ENCODE data around the gene MEMO1.
"Not testable (repeated sequence)": the region's sequence is repeated elsewhere in the genome, so short reads cannot be mapped to it uniquely, and the experiment has no call there.

MEMO1 gene

GRCh38 chr2:32012872-32013271, 2.1 kb upstream of the MEMO1 start:
- no peak for TF ChIP-seq CTCF (conservative IDR thresholded peaks at IDR 0.05; ENCODE audit: low read depth, low read length)
- DNase-seq (ENCODE audit: low read depth) = no peak
- no peak overlapping the region for H3K4me3 ChIP-seq (ENCODE audit: low read length)

- H3K4me3 ChIP-seq (ENCODE audit: low read length) = peak overlapping the region; percentile 63
- no peak for DNase-seq (ENCODE audit: low read depth)
- TF ChIP-seq CTCF (conservative IDR thresholded peaks at IDR 0.05; ENCODE audit: low read depth, low read length) = no peak
Measured at GRCh38 chr2:32011485-32011960, 715 bp upstream of the MEMO1 start.

GRCh38 chr2:32010280-32010669, 533 bp downstream of the MEMO1 start:
- H3K4me3 ChIP-seq (ENCODE audit: low read length) = peak overlapping the region; percentile 30
- DNase-seq (ENCODE audit: low read depth) = not testable (repeated sequence)

GRCh38 chr2:32009516-32010256, 1.1 kb downstream of the MEMO1 start:
- DNase-seq (ENCODE audit: low read depth) = no peak

GRCh38 chr2:32008805-32009515, 1.8 kb downstream of the MEMO1 start:
- no peak for TF ChIP-seq CTCF (conservative IDR thresholded peaks at IDR 0.05; ENCODE audit: low read depth, low read length)
- no peak for DNase-seq (ENCODE audit: low read depth)
- H3K4me3 ChIP-seq (ENCODE audit: low read length) = peak overlapping the region; percentile 82

More at GRCh38 chr2:32009516-32010256, 1.1 kb downstream of the MEMO1 start:
- no peak for TF ChIP-seq CTCF (conservative IDR thresholded peaks at IDR 0.05; ENCODE audit: low read depth, low read length)
- peak overlapping the region; percentile 82 for H3K4me3 ChIP-seq (ENCODE audit: low read length)

GRCh38 chr2:32007121-32007391, 3.8 kb downstream of the MEMO1 start:
- no peak for DNase-seq (ENCODE audit: low read depth)
- no peak for TF ChIP-seq CTCF (conservative IDR thresholded peaks at IDR 0.05; ENCODE audit: low read depth, low read length)
- H3K4me3 ChIP-seq (ENCODE audit: low read length) = no peak overlapping the region

- no peak overlapping the region for H3K4me3 ChIP-seq (ENCODE audit: low read length)
- DNase-seq (ENCODE audit: low read depth) = no peak
- no peak for TF ChIP-seq CTCF (conservative IDR thresholded peaks at IDR 0.05; ENCODE audit: low read depth, low read length)
Measured at GRCh38 chr2:32005371-32005976, 5.3 kb downstream of the MEMO1 start.

Measured in retinal pigment epithelial cell (primary cell).